Neural cell (in vitro differentiated cells): ENCODE data around the gene PARP15. TPM values are rescaled to one million over a fixed set of nuclear protein-coding genes. Genes with fewer than 3 reads are reported as not detected.

Experiments
- H2AFZ ChIP-seq: fragments of 200-600, 300-800 bp; sonication (generic), shearing (Covaris generic); 2 replicates; pipeline ENCODE4 v1.6.0; 2014; ENCODE audit warnings: low read depth, mild to moderate bottlenecking, antibody characterized with exemption, low read length, moderate library complexity
- H3F3A ChIP-seq: fragments of 200-600 bp; shearing (Covaris generic); 2 replicates; pipeline ENCODE4 v1.6.1; 2016; ENCODE audit warnings: mild to moderate bottlenecking, moderate library complexity, mixed read lengths, antibody characterized with exemption, low read length; ENCODE audit not compliant: insufficient read depth, poor library complexity, severe bottlenecking
- H3K27ac ChIP-seq: fragments of 200-600, 300-800 bp; sonication (generic), shearing (Covaris generic); 2 replicates; pipeline ENCODE4 v1.5.1; 2014; ENCODE audit warnings: mild to moderate bottlenecking, low read length, moderate library complexity
- H3K27me3 ChIP-seq: fragments of 300-800, 200-600 bp; sonication (generic), shearing (Covaris generic); 2 replicates; pipeline ENCODE4 v1.6.0; 2014; ENCODE audit warnings: mild to moderate bottlenecking, low read depth, low read length, moderate library complexity; ENCODE audit not compliant: insufficient read depth
- H3K36me3 ChIP-seq: fragments of 300-800, 200-600 bp; sonication (generic), shearing (Covaris generic); 2 replicates; pipeline ENCODE4 v1.5.1; 2014; ENCODE audit warnings: mild to moderate bottlenecking, antibody characterized with exemption, low read length, moderate library complexity; ENCODE audit not compliant: insufficient read depth
- H3K4me2 ChIP-seq: fragments of 300-800, 200-600 bp; sonication (generic), shearing (Covaris generic); 2 replicates; pipeline ENCODE4 v1.6.0; 2014; ENCODE audit warnings: mild to moderate bottlenecking, low read length
- H3K4me3 ChIP-seq: fragments of 300-800, 200-600 bp; sonication (generic), shearing (Covaris generic); 2 replicates; pipeline ENCODE4 v1.5.1; 2014; ENCODE audit warnings: mild to moderate bottlenecking, low read length, moderate library complexity
- H3K79me2 ChIP-seq: fragments of 200-600 bp; shearing (Covaris generic); replicated peaks from 2 replicates; pipeline ENCODE4 v1.6.0; 2014; ENCODE audit warnings: mild to moderate bottlenecking, low read length, moderate library complexity; ENCODE audit not compliant: insufficient read depth
- H3K9ac ChIP-seq: fragments of 300-800, 200-600 bp; sonication (generic), shearing (Covaris generic); 2 replicates; pipeline ENCODE4 v1.6.1; 2016; ENCODE audit warnings: mild to moderate bottlenecking, low read length, mixed read lengths
- H3K9me2 ChIP-seq: fragments of 200-600 bp; shearing (Covaris generic); 2 replicates; pipeline ENCODE4 v1.6.1; 2016; ENCODE audit warnings: mild to moderate bottlenecking, low read length, mixed read lengths; ENCODE audit not compliant: insufficient read depth
- H3K9me3 ChIP-seq: fragments of 200-600, 300-800 bp; sonication (generic), shearing (Covaris generic); 2 replicates; pipeline ENCODE4 v1.6.1; 2016; ENCODE audit warnings: mild to moderate bottlenecking, mixed run types, low read length, moderate library complexity, mixed read lengths
- H4K20me1 ChIP-seq: fragments of 200-600 bp; shearing (Covaris generic); 2 replicates; pipeline ENCODE4 v1.6.1; 2016; ENCODE audit warnings: mild to moderate bottlenecking, mixed run types; ENCODE audit not compliant: insufficient read depth
- EP300 ChIP-seq: fragments of 450-650 bp; conservative IDR thresholded peaks from 2 replicates; pipeline ENCODE4 v1.6.1; 2014; ENCODE audit warnings: antibody characterized with exemption, mild to moderate bottlenecking, moderate library complexity; ENCODE audit not compliant: poor library complexity, severe bottlenecking
- EZH2 ChIP-seq: fragments of 200-600, 300-800 bp; shearing (Covaris generic), sonication (generic); IDR thresholded peaks from 2 replicates; pipeline ENCODE4 v1.6.1; 2014; ENCODE audit warnings: antibody characterized with exemption, low read length, borderline replicate concordance, mild to moderate bottlenecking; ENCODE audit not compliant: insufficient read depth, poor library complexity, severe bottlenecking
- MXI1 ChIP-seq: fragments of 450-650 bp; conservative IDR thresholded peaks from 2 replicates; pipeline ENCODE4 v1.6.1; 2014; ENCODE audit warnings: antibody characterized with exemption, mild to moderate bottlenecking; ENCODE audit not compliant: poor library complexity, severe bottlenecking
- POLR2AphosphoS5 ChIP-seq: IDR thresholded peaks from 2 replicates; pipeline ENCODE4 v1.6.1; 2012
- RAD21 ChIP-seq: fragments of 450-650 bp; conservative IDR thresholded peaks from 2 replicates; pipeline ENCODE4 v1.6.1; 2014; ENCODE audit warnings: antibody characterized with exemption, mild to moderate bottlenecking, moderate library complexity
- SMC3 ChIP-seq: fragments of 450-650 bp; conservative IDR thresholded peaks from 2 replicates; pipeline ENCODE4 v1.6.1; 2014; ENCODE audit warnings: antibody characterized with exemption, mild to moderate bottlenecking, moderate library complexity; ENCODE audit not compliant: poor library complexity
- TAF1 ChIP-seq: IDR thresholded peaks from 2 replicates; pipeline ENCODE4 v1.6.1; 2012; ENCODE audit warnings: low read depth
- polyA plus RNA-seq: library from polyadenylated mRNA; depleted of rRNA; stranded (reverse); fragments of >200 nt; gene quantifications from 2 replicates; pipeline ENCODE4 v1.2.3, GENCODE V29; 2014
- TF ChIP-seq, protein P1 (sequence below): IDR thresholded peaks from 2 replicates; pipeline ENCODE4 v1.6.1; 2012; ENCODE audit warnings: borderline replicate concordance
- TF ChIP-seq, protein P2 (sequence below): fragments of 450-650 bp; IDR thresholded peaks from 2 replicates; pipeline ENCODE4 v1.5.1; 2014; ENCODE audit warnings: antibody characterized with exemption, mild to moderate bottlenecking, moderate library complexity; ENCODE audit not compliant: poor library complexity, severe bottlenecking

Gene PARP15
- polyA plus RNA-seq, 1 donor from 2014 or later = not detected

DNA sequence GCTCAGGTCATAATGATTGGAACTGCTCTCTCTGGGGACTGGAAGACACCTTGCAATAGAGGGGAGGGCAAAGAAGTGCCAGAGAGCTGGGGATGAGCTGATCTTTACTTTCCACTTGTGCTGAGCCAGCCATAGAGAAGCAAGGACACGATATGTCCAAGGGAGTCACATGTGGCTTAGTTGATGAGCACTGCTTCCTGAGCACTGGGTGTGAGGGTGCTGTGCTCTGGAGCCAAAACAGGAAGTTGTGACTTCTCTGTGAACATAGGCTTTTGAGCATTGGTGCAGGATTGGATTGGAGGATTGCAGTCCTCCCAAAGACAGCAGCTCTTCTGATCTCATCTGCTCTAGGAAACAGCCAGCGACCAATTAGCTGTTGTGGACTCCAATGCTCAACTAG is 109.8 kb downstream of the PARP15 start:
- no peaks in the 10 kb centered on the region for H3K9me3 ChIP-seq
- H3K4me2 ChIP-seq = no peak overlapping the region
- H3K79me2 ChIP-seq = no peaks in the 10 kb centered on the region
- no peaks in the 10 kb centered on the region for H4K20me1 ChIP-seq
- TF ChIP-seq EP300 = no peak
- TF ChIP-seq, protein P1, sequence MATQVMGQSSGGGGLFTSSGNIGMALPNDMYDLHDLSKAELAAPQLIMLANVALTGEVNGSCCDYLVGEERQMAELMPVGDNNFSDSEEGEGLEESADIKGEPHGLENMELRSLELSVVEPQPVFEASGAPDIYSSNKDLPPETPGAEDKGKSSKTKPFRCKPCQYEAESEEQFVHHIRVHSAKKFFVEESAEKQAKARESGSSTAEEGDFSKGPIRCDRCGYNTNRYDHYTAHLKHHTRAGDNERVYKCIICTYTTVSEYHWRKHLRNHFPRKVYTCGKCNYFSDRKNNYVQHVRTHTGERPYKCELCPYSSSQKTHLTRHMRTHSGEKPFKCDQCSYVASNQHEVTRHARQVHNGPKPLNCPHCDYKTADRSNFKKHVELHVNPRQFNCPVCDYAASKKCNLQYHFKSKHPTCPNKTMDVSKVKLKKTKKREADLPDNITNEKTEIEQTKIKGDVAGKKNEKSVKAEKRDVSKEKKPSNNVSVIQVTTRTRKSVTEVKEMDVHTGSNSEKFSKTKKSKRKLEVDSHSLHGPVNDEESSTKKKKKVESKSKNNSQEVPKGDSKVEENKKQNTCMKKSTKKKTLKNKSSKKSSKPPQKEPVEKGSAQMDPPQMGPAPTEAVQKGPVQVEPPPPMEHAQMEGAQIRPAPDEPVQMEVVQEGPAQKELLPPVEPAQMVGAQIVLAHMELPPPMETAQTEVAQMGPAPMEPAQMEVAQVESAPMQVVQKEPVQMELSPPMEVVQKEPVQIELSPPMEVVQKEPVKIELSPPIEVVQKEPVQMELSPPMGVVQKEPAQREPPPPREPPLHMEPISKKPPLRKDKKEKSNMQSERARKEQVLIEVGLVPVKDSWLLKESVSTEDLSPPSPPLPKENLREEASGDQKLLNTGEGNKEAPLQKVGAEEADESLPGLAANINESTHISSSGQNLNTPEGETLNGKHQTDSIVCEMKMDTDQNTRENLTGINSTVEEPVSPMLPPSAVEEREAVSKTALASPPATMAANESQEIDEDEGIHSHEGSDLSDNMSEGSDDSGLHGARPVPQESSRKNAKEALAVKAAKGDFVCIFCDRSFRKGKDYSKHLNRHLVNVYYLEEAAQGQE = no peak
- TF ChIP-seq TAF1 = no peak
- TF ChIP-seq RAD21 = no peak
- TF ChIP-seq SMC3 = no peak
- TF ChIP-seq, protein P2, sequence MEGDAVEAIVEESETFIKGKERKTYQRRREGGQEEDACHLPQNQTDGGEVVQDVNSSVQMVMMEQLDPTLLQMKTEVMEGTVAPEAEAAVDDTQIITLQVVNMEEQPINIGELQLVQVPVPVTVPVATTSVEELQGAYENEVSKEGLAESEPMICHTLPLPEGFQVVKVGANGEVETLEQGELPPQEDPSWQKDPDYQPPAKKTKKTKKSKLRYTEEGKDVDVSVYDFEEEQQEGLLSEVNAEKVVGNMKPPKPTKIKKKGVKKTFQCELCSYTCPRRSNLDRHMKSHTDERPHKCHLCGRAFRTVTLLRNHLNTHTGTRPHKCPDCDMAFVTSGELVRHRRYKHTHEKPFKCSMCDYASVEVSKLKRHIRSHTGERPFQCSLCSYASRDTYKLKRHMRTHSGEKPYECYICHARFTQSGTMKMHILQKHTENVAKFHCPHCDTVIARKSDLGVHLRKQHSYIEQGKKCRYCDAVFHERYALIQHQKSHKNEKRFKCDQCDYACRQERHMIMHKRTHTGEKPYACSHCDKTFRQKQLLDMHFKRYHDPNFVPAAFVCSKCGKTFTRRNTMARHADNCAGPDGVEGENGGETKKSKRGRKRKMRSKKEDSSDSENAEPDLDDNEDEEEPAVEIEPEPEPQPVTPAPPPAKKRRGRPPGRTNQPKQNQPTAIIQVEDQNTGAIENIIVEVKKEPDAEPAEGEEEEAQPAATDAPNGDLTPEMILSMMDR = no peak
- TF ChIP-seq EZH2 = no peak
- no peak for TF ChIP-seq POLR2AphosphoS5
- no peak for TF ChIP-seq MXI1
- no peaks in the 10 kb centered on the region for H3K9me2 ChIP-seq
- no peaks in the 10 kb centered on the region for H3K36me3 ChIP-seq
- no peak overlapping the region for H3K27ac ChIP-seq
- H3F3A ChIP-seq = no peaks in the 10 kb centered on the region
- no peak overlapping the region for H3K9ac ChIP-seq
- no peak overlapping the region for H3K4me3 ChIP-seq
- no peak overlapping the region for H2AFZ ChIP-seq
- H3K27me3 ChIP-seq = peaks cover 3% of the 10 kb centered on the region

Other genes starting within 250 kb of the PARP15 start
- gene MIX23, start 194.4 kb upstream of the PARP15 start, polyA plus RNA-seq = 40.8 and 87.3 TPM in 2 replicates
- 15.1 and 16.2 TPM in 2 replicates for gene FAM162A, start 193.5 kb upstream of the PARP15 start, polyA plus RNA-seq
- 6.9 and 8.4 TPM in 2 replicates for gene WDR5B, start 161.6 kb upstream of the PARP15 start, polyA plus RNA-seq
- 28.5 and 35.8 TPM in 2 replicates for gene KPNA1, start 62.7 kb upstream of the PARP15 start, polyA plus RNA-seq
- gene PARP9, start 13.3 kb upstream of the PARP15 start, polyA plus RNA-seq = not detected in 2 replicates
- not detected in 2 replicates for gene DTX3L, start 13.3 kb upstream of the PARP15 start, polyA plus RNA-seq
- 0.28 TPM in 1 of 2 replicates, not detected in the other for gene PARP14, start 103.2 kb downstream of the PARP15 start, polyA plus RNA-seq
- 8.6 and 9.3 TPM in 2 replicates for gene HSPBAP1, start 216.2 kb downstream of the PARP15 start, polyA plus RNA-seq
- gene SLC49A4, start 217.4 kb downstream of the PARP15 start, polyA plus RNA-seq = 16.2 and 16.9 TPM in 2 replicates